Fibroblast of villous mesenchyme (primary cell): ENCODE results near the gene MRPL11. TPM values are rescaled to one million over a fixed set of nuclear protein-coding genes. Genes with fewer than 3 reads are reported as not detected.
"Not testable (repeated sequence)": the region's sequence is repeated elsewhere in the genome, so short reads cannot be mapped to it uniquely, and the experiment has no call there.

ENCODE experiments used
- DNase-seq: peaks from one replicate; pipeline ENCODE4 v3.0.0-alpha.2; 2010; ENCODE audit warnings: low read depth
- H3K4me3 ChIP-seq: 2 replicates; pipeline ENCODE4 v1.5.1; 2011; ENCODE audit warnings: low read depth, mild to moderate bottlenecking, low read length
- CTCF ChIP-seq: IDR thresholded peaks from 2 replicates; pipeline ENCODE4 v1.5.1; 2012; ENCODE audit warnings: low read depth, mild to moderate bottlenecking, low read length; ENCODE audit not compliant: insufficient read depth
- total RNA-seq: library from RNA; depleted of rRNA; stranded (reverse); fragments of >200 nt; gene quantifications from 2 replicates; pipeline ENCODE4 v1.2.3, GENCODE V29; 2012

MRPL11 gene
- total RNA-seq, 1 donor: 38.0 TPM

GRCh38 chr11:66443602-66444001, 5.0 kb upstream of the MRPL11 start:
- no peak overlapping the region for H3K4me3 ChIP-seq
- no peak for TF ChIP-seq CTCF
- DNase-seq: peak; percentile 95

- H3K4me3 ChIP-seq, DNase-seq: not testable (repeated sequence)
Observed at GRCh38 chr11:66440940-66441282, 2.3 kb upstream of the MRPL11 start.

GRCh38 chr11:66440101-66440939, 1.7 kb upstream of the MRPL11 start:
- not testable (repeated sequence) for H3K4me3 ChIP-seq, DNase-seq

GRCh38 chr11:66437979-66438503, 607 bp downstream of the MRPL11 start:
- TF ChIP-seq CTCF: no peak
- DNase-seq: no peak
- H3K4me3 ChIP-seq: peak overlapping the region; percentile 92

GRCh38 chr11:66432597-66432996, 6.1 kb downstream of the MRPL11 start:
- no peak overlapping the region for H3K4me3 ChIP-seq
- DNase-seq: no peak
- no peak for TF ChIP-seq CTCF

GRCh38 chr11:66431871-66432329, 6.7 kb downstream of the MRPL11 start:
- DNase-seq, H3K4me3 ChIP-seq: not testable (repeated sequence)

GRCh38 chr11:66431287-66431686, 7.4 kb downstream of the MRPL11 start:
- DNase-seq: not testable (repeated sequence)

GRCh38 chr11:66429983-66430602, 8.6 kb downstream of the MRPL11 start:
- peak; percentile 78 for DNase-seq
- peak; percentile 85 for TF ChIP-seq CTCF
- no peak overlapping the region for H3K4me3 ChIP-seq

More at GRCh38 chr11:66431287-66431686, 7.4 kb downstream of the MRPL11 start:
- not testable (repeated sequence) for H3K4me3 ChIP-seq

- no peak overlapping the region for H3K4me3 ChIP-seq
- TF ChIP-seq CTCF: no peak
- DNase-seq: no peak
Observed at GRCh38 chr11:66428933-66429332, 9.7 kb downstream of the MRPL11 start.
